Stimulated activated CD8-positive, alpha-beta memory T cell treated with anti-CD3 and anti-CD28 coated beads, Interleukin-7, amount 100 ng/mL, for 48 hours (primary cell): ENCODE results near the gene UBE2E1.
A peak's percentile ranks its signal among the peaks of the same experiment; 100 is the strongest.

Experiments
- DNase-seq, 2 donors: peaks; one replicate each; pipeline ENCODE4 v3.0.0-alpha.2; 2020; ENCODE audit warnings: low read depth in 1 of 2; ENCODE audit errors: extremely low read depth in 1 of 2

UBE2E1 gene

GRCh38 chr3:23793528-23794134 lies 12.1 kb upstream of the UBE2E1 start:
- no peak for DNase-seq

- no peak for DNase-seq
These were observed 10.7 kb upstream of the UBE2E1 start for GRCh38 chr3:23795096-23795495.

- no peak for DNase-seq
These were observed 9.2 kb upstream of the UBE2E1 start for GRCh38 chr3:23796518-23796917.

- no peak for DNase-seq
These were observed 8.3 kb upstream of the UBE2E1 start for GRCh38 chr3:23797491-23797890.

- no peak for DNase-seq
These were observed 7.3 kb upstream of the UBE2E1 start for GRCh38 chr3:23798456-23798855.

- DNase-seq: no peak
These were observed 6.9 kb upstream of the UBE2E1 start for GRCh38 chr3:23798876-23799275.

GRCh38 chr3:23800731-23801130 lies 5.0 kb upstream of the UBE2E1 start:
- no peak for DNase-seq

GRCh38 chr3:23804441-23805209 lies 1.1 kb upstream of the UBE2E1 start:
- no peak for DNase-seq

- DNase-seq: no peak
These were observed 534 bp upstream of the UBE2E1 start for GRCh38 chr3:23805210-23805632.

GRCh38 chr3:23806534-23807423 lies 1.0 kb downstream of the UBE2E1 start:
- DNase-seq: no peak

- no peak for DNase-seq
These were observed 1.8 kb downstream of the UBE2E1 start for GRCh38 chr3:23807424-23808015.

GRCh38 chr3:23808525-23808924 lies 2.8 kb downstream of the UBE2E1 start:
- DNase-seq: no peak

GRCh38 chr3:23809294-23809693 lies 3.5 kb downstream of the UBE2E1 start:
- no peak for DNase-seq

- no peak for DNase-seq
These were observed 4.1 kb downstream of the UBE2E1 start for GRCh38 chr3:23809840-23810342.

GRCh38 chr3:23810343-23811184 lies 4.8 kb downstream of the UBE2E1 start:
- DNase-seq: peak in 1 of 2 donors; percentile 22

GRCh38 chr3:23811185-23811527 lies 5.4 kb downstream of the UBE2E1 start:
- DNase-seq: no peak

GRCh38 chr3:23811919-23812318 lies 6.2 kb downstream of the UBE2E1 start:
- DNase-seq: no peak

- DNase-seq: no peak
These were observed 10.1 kb downstream of the UBE2E1 start for GRCh38 chr3:23815879-23816278.

- no peak for DNase-seq
These were observed 11.0 kb downstream of the UBE2E1 start for GRCh38 chr3:23816721-23817120.
